ENCODE results near the gene WBP11. TPM values are rescaled to one million over a fixed set of nuclear protein-coding genes. Genes with fewer than 3 reads are reported as not detected.

Gene WBP11
- total and polyA plus RNA-seq, 2 of the 13 experiments (the other 11 are each of a cell fraction or from before 2014, with no cell fraction given), result 7.6 to 31.0 TPM

GRCh38 chr12:14810953-14811483 is 7.7 kb upstream of the WBP11 start (continued):
- TF ChIP-seq, protein P1, sequence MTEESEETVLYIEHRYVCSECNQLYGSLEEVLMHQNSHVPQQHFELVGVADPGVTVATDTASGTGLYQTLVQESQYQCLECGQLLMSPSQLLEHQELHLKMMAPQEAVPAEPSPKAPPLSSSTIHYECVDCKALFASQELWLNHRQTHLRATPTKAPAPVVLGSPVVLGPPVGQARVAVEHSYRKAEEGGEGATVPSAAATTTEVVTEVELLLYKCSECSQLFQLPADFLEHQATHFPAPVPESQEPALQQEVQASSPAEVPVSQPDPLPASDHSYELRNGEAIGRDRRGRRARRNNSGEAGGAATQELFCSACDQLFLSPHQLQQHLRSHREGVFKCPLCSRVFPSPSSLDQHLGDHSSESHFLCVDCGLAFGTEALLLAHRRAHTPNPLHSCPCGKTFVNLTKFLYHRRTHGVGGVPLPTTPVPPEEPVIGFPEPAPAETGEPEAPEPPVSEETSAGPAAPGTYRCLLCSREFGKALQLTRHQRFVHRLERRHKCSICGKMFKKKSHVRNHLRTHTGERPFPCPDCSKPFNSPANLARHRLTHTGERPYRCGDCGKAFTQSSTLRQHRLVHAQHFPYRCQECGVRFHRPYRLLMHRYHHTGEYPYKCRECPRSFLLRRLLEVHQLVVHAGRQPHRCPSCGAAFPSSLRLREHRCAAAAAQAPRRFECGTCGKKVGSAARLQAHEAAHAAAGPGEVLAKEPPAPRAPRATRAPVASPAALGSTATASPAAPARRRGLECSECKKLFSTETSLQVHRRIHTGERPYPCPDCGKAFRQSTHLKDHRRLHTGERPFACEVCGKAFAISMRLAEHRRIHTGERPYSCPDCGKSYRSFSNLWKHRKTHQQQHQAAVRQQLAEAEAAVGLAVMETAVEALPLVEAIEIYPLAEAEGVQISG (CRISPR knock-in tag; IDR thresholded peaks at IDR 0.05), result no peak
- TF ChIP-seq ZNF333 (CRISPR knock-in tag; IDR thresholded peaks at IDR 0.05; ENCODE audit: borderline replicate concordance) (no peak), ZNF766 (CRISPR knock-in tag; IDR thresholded peaks at IDR 0.05; ENCODE audit: borderline replicate concordance) (no peak), ZNF142 (CRISPR knock-in tag; IDR thresholded peaks at IDR 0.05) (no peak), ZNF607 (CRISPR knock-in tag; IDR thresholded peaks at IDR 0.05; ENCODE audit: borderline replicate concordance) (no peak), SMC3 (IDR thresholded peaks at IDR 0.05; ENCODE audit: low read length) (peak; percentile 93), GPBP1L1 (CRISPR knock-in tag; IDR thresholded peaks at IDR 0.05) (no peak), PHF21A (CRISPR knock-in tag; IDR thresholded peaks at IDR 0.05) (no peak), E2F5 (CRISPR knock-in tag; conservative IDR thresholded peaks at IDR 0.05) (no peak), ZNF777 (CRISPR knock-in tag; IDR thresholded peaks at IDR 0.05) (no peak), RAD21 (CRISPR knock-in tag; IDR thresholded peaks at IDR 0.05) (peak; percentile 71), MXD3 (CRISPR knock-in tag; IDR thresholded peaks at IDR 0.05) (no peak), ZNF530 (CRISPR knock-in tag; IDR thresholded peaks at IDR 0.05; ENCODE audit: low read depth) (no peak), U2AF2 (IDR thresholded peaks at IDR 0.05; ENCODE audit: low read depth, low read length) (no peak), IRF9 (CRISPR knock-in tag; IDR thresholded peaks at IDR 0.05; ENCODE audit: borderline replicate concordance) (no peak)
- TF ChIP-seq, protein P2, sequence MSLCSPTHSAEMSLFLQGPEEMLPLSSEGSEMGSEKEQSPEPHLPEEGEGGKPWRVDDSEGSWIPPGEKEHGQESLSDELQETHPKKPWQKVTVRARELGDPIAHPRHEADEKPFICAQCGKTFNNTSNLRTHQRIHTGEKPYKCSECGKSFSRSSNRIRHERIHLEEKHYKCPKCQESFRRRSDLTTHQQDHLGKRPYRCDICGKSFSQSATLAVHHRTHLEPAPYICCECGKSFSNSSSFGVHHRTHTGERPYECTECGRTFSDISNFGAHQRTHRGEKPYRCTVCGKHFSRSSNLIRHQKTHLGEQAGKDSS (CRISPR knock-in tag; IDR thresholded peaks at IDR 0.05; ENCODE audit: borderline replicate concordance, low read depth), result no peak
